Measurements from ENCODE around the gene CEP44.
"Not testable (repeated sequence)": the region's sequence is repeated elsewhere in the genome, so short reads cannot be mapped to it uniquely, and the experiment has no call there.

The CEP44 gene

DNA sequence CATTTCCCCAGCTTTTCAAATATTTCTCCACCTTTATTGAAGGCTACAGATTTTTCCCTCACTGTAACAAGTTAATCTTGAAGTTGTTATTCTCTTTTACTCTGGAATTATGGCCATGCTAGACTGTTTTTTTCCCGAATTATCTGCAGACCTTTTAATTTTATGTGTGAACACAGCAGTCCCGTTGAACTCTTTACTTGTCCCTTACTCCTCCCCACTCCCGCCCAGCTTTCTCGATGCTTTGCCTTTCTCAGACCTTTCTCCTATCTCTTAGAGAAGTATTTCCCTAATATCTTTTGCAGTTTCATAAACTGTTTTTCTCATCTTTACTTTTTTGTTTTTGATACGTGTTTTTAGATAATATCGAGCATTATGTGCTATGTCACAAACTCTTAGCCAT, 776 bp downstream of the CEP44 start:
- H3K4me3 ChIP-seq, result peak overlapping the region; percentile 80
- peak overlapping the region; percentile 92 to 98 for H3K27ac ChIP-seq
- no peak for DNase-seq (ENCODE audit: low spot score)
- TF ChIP-seq, protein P1, sequence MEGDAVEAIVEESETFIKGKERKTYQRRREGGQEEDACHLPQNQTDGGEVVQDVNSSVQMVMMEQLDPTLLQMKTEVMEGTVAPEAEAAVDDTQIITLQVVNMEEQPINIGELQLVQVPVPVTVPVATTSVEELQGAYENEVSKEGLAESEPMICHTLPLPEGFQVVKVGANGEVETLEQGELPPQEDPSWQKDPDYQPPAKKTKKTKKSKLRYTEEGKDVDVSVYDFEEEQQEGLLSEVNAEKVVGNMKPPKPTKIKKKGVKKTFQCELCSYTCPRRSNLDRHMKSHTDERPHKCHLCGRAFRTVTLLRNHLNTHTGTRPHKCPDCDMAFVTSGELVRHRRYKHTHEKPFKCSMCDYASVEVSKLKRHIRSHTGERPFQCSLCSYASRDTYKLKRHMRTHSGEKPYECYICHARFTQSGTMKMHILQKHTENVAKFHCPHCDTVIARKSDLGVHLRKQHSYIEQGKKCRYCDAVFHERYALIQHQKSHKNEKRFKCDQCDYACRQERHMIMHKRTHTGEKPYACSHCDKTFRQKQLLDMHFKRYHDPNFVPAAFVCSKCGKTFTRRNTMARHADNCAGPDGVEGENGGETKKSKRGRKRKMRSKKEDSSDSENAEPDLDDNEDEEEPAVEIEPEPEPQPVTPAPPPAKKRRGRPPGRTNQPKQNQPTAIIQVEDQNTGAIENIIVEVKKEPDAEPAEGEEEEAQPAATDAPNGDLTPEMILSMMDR (IDR thresholded peaks at IDR 0.05), result no peak

DNA sequence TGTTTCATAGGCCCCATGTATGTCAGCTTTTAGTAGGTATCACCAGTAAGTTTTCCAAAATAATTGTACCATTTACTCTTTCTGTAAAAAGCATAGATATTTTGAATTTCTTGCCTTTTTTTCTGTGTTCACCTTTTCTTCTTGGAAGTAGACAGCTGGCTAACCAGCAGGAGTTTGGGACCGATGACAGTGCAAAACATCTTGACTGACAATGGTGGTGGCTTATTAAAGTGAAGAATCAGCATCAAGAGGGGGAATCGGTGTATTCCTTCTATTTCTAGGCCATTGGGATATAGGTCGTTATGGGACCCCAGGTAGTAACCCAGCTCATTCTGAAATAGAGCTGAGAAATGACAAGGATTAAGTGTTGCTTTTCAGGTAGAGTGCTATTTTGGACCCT, 3.2 kb downstream of the CEP44 start:
- TF ChIP-seq, protein P1 (IDR thresholded peaks at IDR 0.05), result no peak
- DNase-seq (ENCODE audit: low spot score), result no peak
- H3K4me3 ChIP-seq, result no peak overlapping the region
- no peak overlapping the region for H3K27ac ChIP-seq

DNA sequence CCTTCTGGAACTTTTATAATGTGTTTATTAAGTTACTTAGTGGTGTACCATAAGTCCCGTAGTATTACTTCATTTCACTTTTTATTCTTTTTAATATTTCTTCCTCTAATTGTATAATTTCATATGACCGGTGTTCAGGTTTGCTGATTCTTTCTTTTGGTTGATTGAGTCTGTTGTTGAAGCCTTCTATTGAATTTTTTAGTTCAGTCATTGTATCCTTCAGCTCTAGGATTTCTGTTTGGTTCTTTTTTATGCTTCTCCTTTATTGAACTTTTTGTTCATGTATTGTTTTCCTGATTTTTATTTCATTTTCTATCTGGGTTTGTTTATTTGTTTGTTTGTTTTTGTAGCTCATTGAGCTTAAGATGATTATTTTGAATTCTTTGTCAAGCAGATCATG, 8.8 kb downstream of the CEP44 start:
- no peak for DNase-seq (ENCODE audit: low spot score)
- Histone ChIP-seq H3K27ac (no peak overlapping the region), H3K4me3 (no peak overlapping the region)
- TF ChIP-seq, protein P1 (IDR thresholded peaks at IDR 0.05), result no peak

DNA sequence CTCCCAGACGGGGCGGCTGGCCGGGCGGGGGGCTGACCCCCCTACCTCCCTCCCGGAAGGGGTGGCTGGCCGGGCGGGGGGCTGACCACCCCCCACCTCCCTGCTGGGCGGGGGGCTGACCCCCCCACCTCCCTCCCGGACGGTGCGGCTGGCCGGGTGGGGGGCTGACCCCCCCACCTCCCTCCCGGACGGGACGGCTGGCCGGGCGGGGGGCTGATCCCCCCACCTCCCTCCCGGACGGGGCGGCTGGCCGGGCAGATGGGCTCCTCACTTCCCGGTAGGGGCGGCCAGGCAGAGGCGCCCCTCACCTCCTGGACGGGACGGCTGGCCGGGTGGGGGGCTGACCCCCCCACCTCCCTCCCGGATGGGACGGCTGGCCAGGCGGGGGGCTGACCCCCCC, 10.9 kb downstream of the CEP44 start:
- DNase-seq (ENCODE audit: low spot score); H3K27ac ChIP-seq; H3K4me3 ChIP-seq: not testable (repeated sequence)

DNA sequence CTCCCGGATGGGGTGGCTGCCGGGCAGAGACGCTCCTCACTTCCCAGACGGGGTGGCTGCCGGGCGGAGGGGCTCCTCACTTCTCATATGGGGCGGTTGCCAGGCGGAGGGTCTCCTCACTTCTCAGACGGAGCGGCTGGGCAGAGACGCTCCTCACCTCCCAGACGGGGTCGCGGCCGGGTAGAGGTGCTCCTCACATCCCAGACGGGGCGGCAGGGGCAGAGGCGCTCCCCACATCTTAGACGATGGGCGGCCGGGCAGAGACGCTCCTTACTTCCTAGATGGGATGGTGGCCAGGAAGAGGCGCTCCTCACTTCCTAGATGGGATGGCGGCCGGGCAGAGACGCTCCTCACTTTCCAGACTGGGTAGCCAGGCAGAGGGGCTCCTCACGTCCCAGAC, 11.4 kb downstream of the CEP44 start:
- H3K27ac ChIP-seq; H3K4me3 ChIP-seq; DNase-seq (ENCODE audit: low spot score): not testable (repeated sequence)

DNA sequence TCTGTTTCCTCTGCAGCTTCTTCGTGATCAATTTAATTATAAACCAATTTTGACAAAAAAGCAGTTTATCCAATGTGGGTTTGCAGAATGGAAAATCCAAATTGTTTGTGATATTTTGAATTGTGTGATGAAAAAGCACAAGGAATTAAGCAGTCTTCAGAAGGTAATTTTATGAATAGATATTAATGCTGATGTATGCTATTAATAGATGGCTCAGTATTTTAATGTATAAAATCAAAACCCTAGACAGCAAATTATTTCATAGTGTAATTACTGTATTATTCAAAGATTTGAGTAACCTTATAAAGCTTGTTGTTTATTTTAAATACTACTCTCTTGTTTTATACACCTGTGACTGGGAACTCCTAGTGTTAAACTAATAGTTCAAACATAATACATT, 20.0 kb downstream of the CEP44 start:
- H3K27ac ChIP-seq, result no peak overlapping the region
- DNase-seq (ENCODE audit: low spot score), result no peak
- H3K4me3 ChIP-seq, result no peak overlapping the region
- TF ChIP-seq, protein P1 (IDR thresholded peaks at IDR 0.05), result no peak

DNA sequence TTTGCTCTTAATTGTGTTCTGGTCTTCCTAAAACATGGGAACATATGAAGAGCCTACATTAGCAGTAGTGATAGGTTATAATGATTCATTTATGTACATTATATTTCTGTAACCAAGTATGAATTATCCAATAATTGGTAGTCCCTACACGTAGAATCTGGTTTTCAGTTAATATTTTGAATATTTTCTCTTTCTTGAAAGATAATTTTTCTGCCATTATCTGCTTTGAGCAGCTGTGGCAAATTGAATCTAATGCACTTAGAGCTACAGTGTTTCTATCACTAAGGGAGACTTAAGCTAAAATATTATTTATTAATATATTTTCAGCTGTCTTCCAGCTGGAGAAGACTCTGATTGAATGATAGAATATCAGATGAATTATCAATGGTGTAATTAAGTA, 21.0 kb downstream of the CEP44 start:
- no peak overlapping the region for H3K27ac ChIP-seq
- TF ChIP-seq, protein P1 (IDR thresholded peaks at IDR 0.05), result no peak
- no peak for DNase-seq (ENCODE audit: low spot score)
- no peak overlapping the region for H3K4me3 ChIP-seq

DNA sequence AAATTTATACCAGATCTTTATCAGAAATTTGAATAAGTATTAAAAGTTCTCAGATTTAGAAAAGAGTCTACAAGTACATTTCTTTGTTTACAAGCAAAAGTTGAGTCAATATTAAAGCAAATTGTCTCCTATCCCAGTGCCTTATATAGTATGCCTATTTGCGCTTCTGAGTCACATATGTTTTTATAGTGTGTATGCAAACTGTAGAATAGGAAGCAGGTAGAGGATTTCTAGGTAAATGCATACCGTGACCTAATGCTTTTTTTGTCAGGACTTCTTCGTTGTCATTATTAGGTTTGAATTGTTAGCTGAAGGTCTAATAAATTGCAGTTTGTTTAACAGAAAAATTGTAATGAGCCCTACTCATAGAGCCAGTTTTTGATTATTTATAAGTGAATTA, 22.2 kb downstream of the CEP44 start:
- Histone ChIP-seq H3K4me3 (no peak overlapping the region), H3K27ac (no peak overlapping the region)
- DNase-seq (ENCODE audit: low spot score), result no peak
- TF ChIP-seq, protein P1 (IDR thresholded peaks at IDR 0.05), result no peak

All from coronary artery (tissue), 2 donors.